ENCODE data around the gene CD24.

- TF ChIP-seq MXI1 (IDR thresholded peaks at IDR 0.05; ENCODE audit: low read depth, low read length): no peak
- TF ChIP-seq RCOR1 (conservative IDR thresholded peaks at IDR 0.05; ENCODE audit: low read depth, low read length): no peak
- TF ChIP-seq SP1 (IDR thresholded peaks at IDR 0.05; ENCODE audit: low read depth, low read length): no peak
- no peak for TF ChIP-seq CTCF (IDR thresholded peaks at IDR 0.05 in 2 of 3, conservative IDR thresholded peaks at IDR 0.05 in 1 of 3; ENCODE audit: control insufficient read depth in 2 of 3, extremely low read depth in 1 of 3, insufficient read depth in 1 of 3, low read depth in 3 of 3, low read length in 3 of 3)
- no peak for TF ChIP-seq SMAD5 (IDR thresholded peaks at IDR 0.05; ENCODE audit: low read depth)
- no peak for TF ChIP-seq GABPA (IDR thresholded peaks at IDR 0.05; ENCODE audit: low read depth)
- no peak for TF ChIP-seq EZH2 (IDR thresholded peaks at IDR 0.05; ENCODE audit: borderline replicate concordance, control insufficient read depth, low read depth, low read length)
- TF ChIP-seq POLR2AphosphoS5 (IDR thresholded peaks at IDR 0.05; ENCODE audit: low read length): no peak
- no peak for TF ChIP-seq CHD4 (IDR thresholded peaks at IDR 0.05)
- no peak for TF ChIP-seq DPF2 (IDR thresholded peaks at IDR 0.05)
- TF ChIP-seq SMC3 (IDR thresholded peaks at IDR 0.05; ENCODE audit: borderline replicate concordance, low read length): no peak
- no peak for TF ChIP-seq E2F4 (IDR thresholded peaks at IDR 0.05; ENCODE audit: low read depth, low read length)
Observed at GRCh38 chr6:106975738-106976064, 1.2 kb upstream of the CD24 start.
